IMR-90 (cell line): ENCODE results near the gene KANSL1L. TPM values are rescaled to one million over a fixed set of nuclear protein-coding genes. Genes with fewer than 3 reads are reported as not detected.

Experiments used
- ATAC-seq: fragments of 200-7000 bp; cut with Tn5 transposase; 2 replicates; pipeline ENCODE4 v1.9.1; 2020; ENCODE audit warnings: low read depth, mild to moderate bottlenecking, moderate library complexity
- BruUV-seq: library from RNA; stranded (reverse); fragments of 400-500 nt; replicated peaks from 2 replicates; lab custom pipeline; 2021; lab: Mats Ljungman, UMichigan
- CTCF ChIA-PET: fragments of 300-600 bp; formaldehyde crosslinking; extraction: SDS; loops from one replicate; lab custom pipeline; 2021; ENCODE audit warnings: antibody characterized with exemption; lab: Yijun Ruan, JAX
- POLR2A ChIA-PET: fragments of 300-600 bp; sonication (Branson Sonifier 250); formaldehyde crosslinking; loops from one replicate; lab custom pipeline; 2022; ENCODE audit warnings: antibody characterized with exemption; ENCODE audit not compliant: unreplicated experiment; lab: Charles Lee
- DNase-seq: peaks from one replicate; pipeline ENCODE4 v3.0.0; 2013
- H2AFZ ChIP-seq: replicated peaks from 2 replicates; pipeline ENCODE3; 2013; ENCODE audit warnings: low read length, mild to moderate bottlenecking; ENCODE audit not compliant: poor library complexity
- H2AK5ac ChIP-seq: 2 replicates; pipeline ENCODE4 v1.6.1; 2013; ENCODE audit warnings: low read depth, low read length, inconsistent platforms
- H2AK9ac ChIP-seq: replicated peaks from 2 replicates; pipeline ENCODE3; 2013; ENCODE audit warnings: mild to moderate bottlenecking, low read depth, low read length, moderate library complexity; ENCODE audit not compliant: poor library complexity
- H2BK120ac ChIP-seq: 2 replicates; pipeline ENCODE4 v1.6.1; 2013; ENCODE audit warnings: low read depth, low read length, inconsistent platforms
- H2BK15ac ChIP-seq: 3 replicates; pipeline ENCODE4 v1.6.1; 2013; ENCODE audit warnings: low read depth, low read length, inconsistent platforms
- H2BK20ac ChIP-seq: 2 replicates; pipeline ENCODE4 v1.6.1; 2013; ENCODE audit warnings: low read depth, mild to moderate bottlenecking, inconsistent platforms, low read length, moderate library complexity
- H2BK5ac ChIP-seq: 2 replicates; pipeline ENCODE4 v1.6.1; 2013; ENCODE audit warnings: mild to moderate bottlenecking, low read depth, low read length, inconsistent platforms; ENCODE audit not compliant: poor library complexity, severe bottlenecking
- H3K14ac ChIP-seq: replicated peaks from 2 replicates; pipeline ENCODE4 v1.6.1; 2013; ENCODE audit warnings: low read depth, low read length, inconsistent platforms
- H3K18ac ChIP-seq: 2 replicates; pipeline ENCODE4 v1.6.1; 2013; ENCODE audit warnings: low read depth, low read length, control low read depth
- H3K23ac ChIP-seq: 2 replicates; pipeline ENCODE4 v1.6.1; 2013; ENCODE audit warnings: low read depth, low read length, inconsistent platforms
- H3K27ac ChIP-seq: 2 replicates; pipeline ENCODE4 v1.5.1; 2013; ENCODE audit warnings: mild to moderate bottlenecking, control low read depth, low read length; ENCODE audit not compliant: insufficient read depth
- H3K27me3 ChIP-seq: 2 replicates; pipeline ENCODE4 v1.6.1; 2013; ENCODE audit warnings: low read length; ENCODE audit not compliant: control insufficient read depth, insufficient read depth
- H3K36me3 ChIP-seq: 2 replicates; pipeline ENCODE4 v1.6.1; 2013; ENCODE audit warnings: low read length, mixed read lengths; ENCODE audit not compliant: control insufficient read depth, insufficient read depth
- H3K4ac ChIP-seq: 2 replicates; pipeline ENCODE4 v1.6.1; 2013; ENCODE audit warnings: low read depth, low read length, inconsistent platforms
- H3K4me1 ChIP-seq: 2 replicates; pipeline ENCODE4 v1.6.1; 2013; ENCODE audit warnings: low read length, mixed read lengths; ENCODE audit not compliant: control insufficient read depth, insufficient read depth
- H3K4me2 ChIP-seq: 2 replicates; pipeline ENCODE4 v1.6.1; 2013; ENCODE audit warnings: low read depth, mild to moderate bottlenecking, control low read depth, low read length, moderate library complexity
- H3K4me3 ChIP-seq: 2 replicates; pipeline ENCODE4 v1.5.1; 2013; ENCODE audit warnings: low read depth, mild to moderate bottlenecking, control low read depth, low read length, moderate library complexity; ENCODE audit not compliant: insufficient read depth
- H3K56ac ChIP-seq: 2 replicates; pipeline ENCODE4 v1.6.1; 2013; ENCODE audit warnings: low read length, inconsistent platforms; ENCODE audit not compliant: insufficient read depth; ENCODE audit errors: extremely low read depth
- H3K79me1 ChIP-seq, 2 experiments: 2 replicates each; pipeline ENCODE4 v1.6.1; 2013; ENCODE audit warnings: low read length in 2 of 2, inconsistent platforms in 1 of 2, low read depth in 1 of 2
- H3K9ac ChIP-seq: 2 replicates; pipeline ENCODE4 v1.6.1; 2013; ENCODE audit warnings: low read depth, low read length, control low read depth
- H3K9me1 ChIP-seq: 2 replicates; pipeline ENCODE4 v1.6.1; 2013; ENCODE audit warnings: low read length, inconsistent platforms; ENCODE audit not compliant: insufficient read depth
- H3K9me3 ChIP-seq: 2 replicates; pipeline ENCODE4 v1.6.1; 2013; ENCODE audit warnings: low read length; ENCODE audit not compliant: control insufficient read depth, insufficient read depth
- H4K20me1 ChIP-seq: 2 replicates; pipeline ENCODE4 v1.6.1; 2013; ENCODE audit warnings: low read length, inconsistent platforms; ENCODE audit not compliant: insufficient read depth
- H4K5ac ChIP-seq: 2 replicates; pipeline ENCODE4 v1.6.1; 2013; ENCODE audit warnings: mild to moderate bottlenecking, low read depth, low read length, control low read depth
- H4K8ac ChIP-seq, 2 experiments: 2 replicates each; pipeline ENCODE4 v1.6.1; 2013; ENCODE audit warnings: low read depth in 2 of 2, low read length in 2 of 2, control low read depth in 1 of 2, inconsistent platforms in 1 of 2
- H4K91ac ChIP-seq: 2 replicates; pipeline ENCODE4 v1.6.1; 2013; ENCODE audit warnings: low read depth, low read length, inconsistent platforms; ENCODE audit not compliant: insufficient read depth
- CTCF ChIP-seq: conservative IDR thresholded peaks from 2 replicates; pipeline ENCODE4 v1.5.1; 2012; ENCODE audit warnings: mild to moderate bottlenecking, low read depth, low read length, improper control_type of control experiment
- MAFK ChIP-seq: IDR thresholded peaks from 2 replicates; pipeline ENCODE4 v1.6.1; 2012; ENCODE audit warnings: low read depth, low read length, improper control_type of control experiment
- MAZ ChIP-seq: IDR thresholded peaks from 2 replicates; pipeline ENCODE4 v1.6.1; 2012; ENCODE audit warnings: low read depth, mild to moderate bottlenecking, low read length, improper control_type of control experiment, moderate library complexity, borderline replicate concordance
- MXI1 ChIP-seq: IDR thresholded peaks from 2 replicates; pipeline ENCODE4 v1.6.1; 2012; ENCODE audit warnings: low read depth, mild to moderate bottlenecking, low read length, moderate library complexity, borderline replicate concordance
- NFE2L2 ChIP-seq: fragments of 150-350 bp; IDR thresholded peaks from 2 replicates; pipeline ENCODE4 v1.6.1; 2016; ENCODE audit warnings: low read depth, mild to moderate bottlenecking, low read length
- POLR2A ChIP-seq: IDR thresholded peaks from 2 replicates; pipeline ENCODE4 v1.6.1; 2012; ENCODE audit warnings: mild to moderate bottlenecking, low read depth, low read length
- RAD21 ChIP-seq: IDR thresholded peaks from 2 replicates; pipeline ENCODE4 v1.6.1; 2012; ENCODE audit warnings: low read length, improper control_type of control experiment
- RCOR1 ChIP-seq: IDR thresholded peaks from 2 replicates; pipeline ENCODE4 v1.6.1; 2012; ENCODE audit warnings: mild to moderate bottlenecking, low read length, improper control_type of control experiment; ENCODE audit not compliant: insufficient replicate concordance
- WGBS, 2 experiments: methylation state at CpG; one replicate each; pipeline versions ENCODE4 v1.1.5 to v1.1.7; 2013; ENCODE audit warnings: missing lambda C conversion rate in 2 of 2; ENCODE audit not compliant: insufficient read length in 1 of 2; ENCODE audit errors: extremely low coverage in 2 of 2; 5-methylcytosine and 5-hydroxymethylcytosine counted together
- dilution Hi-C: fragments of 300-500 bp; cut with HindIII; formaldehyde crosslinking; loops from one replicate; pipeline ENCODE4 v1.14.3; 2018; ENCODE audit warnings: low sequenced_read_pairs; ENCODE audit not compliant: unreplicated experiment
- in situ Hi-C: fragments of 300-500 bp; cut with MboI; formaldehyde crosslinking; loops from 3 replicates; pipeline ENCODE4 v1.14.3; 2019; ENCODE audit warnings: low sequenced_read_pairs, inconsistent platforms, mixed read lengths
- intact Hi-C: fragments of 100-400 bp; cut with micrococcal nuclease; formaldehyde crosslinking; loops from 2 replicates; pipeline ENCODE4 v1.10.0; 2022
- polyA plus RNA-seq, 3 experiments: library from polyadenylated mRNA; depleted of rRNA; stranded (reverse); fragments of >200 nt; gene quantifications; 2 replicates each; pipeline ENCODE4 v1.2.3, GENCODE V29; 2012; ENCODE audit warnings: low replicate concordance in 1 of 3
- total RNA-seq: library from RNA; depleted of rRNA; stranded (reverse); fragments of >200 nt; gene quantifications from 2 replicates; pipeline ENCODE4 v1.2.3, GENCODE V29; 2012

KANSL1L gene
- total and polyA plus RNA-seq, 2 of the 4 experiments (the other 2 are of a cell fraction) = 3.1 to 7.2 TPM

- BruUV-seq = no TSS peak
- H3K36me3 ChIP-seq = 0 out of 2 replicates have a peak, but pooled peaks cover 2% of the 10 kb centered on the region
- no peak overlapping the region for H2BK15ac ChIP-seq
- no peak overlapping the region for H3K27ac ChIP-seq
- H3K9me3 ChIP-seq = no peaks in the 10 kb centered on the region
- ChIA-PET POLR2A (no interaction called here), CTCF (no interaction called here)
- no peak overlapping the region for H3K18ac ChIP-seq
- intact Hi-C loops (no loop called here), dilution Hi-C loops (no loop called here), in situ Hi-C loops (no loop called here)
- H2BK5ac ChIP-seq = no peak overlapping the region
- H2AK5ac ChIP-seq = no peak overlapping the region
- no peak overlapping the region for H3K4me3 ChIP-seq
- H2BK120ac ChIP-seq = no peak overlapping the region
- no peak for DNase-seq
- TF ChIP-seq MXI1 = no peak
- no peak for TF ChIP-seq CTCF
- no peak for TF ChIP-seq RAD21
- no peak for TF ChIP-seq POLR2A
- no peak for TF ChIP-seq RCOR1
- TF ChIP-seq MAZ = no peak
- TF ChIP-seq NFE2L2 = no peak
- no peak for TF ChIP-seq MAFK
- no peak overlapping the region for H3K23ac ChIP-seq
- H3K4me2 ChIP-seq = no peak overlapping the region
- no CpG with 5 or more reads among the region's 2 CpGs for WGBS, 2 experiments
- no peak overlapping the region for H3K9ac ChIP-seq
- no peak overlapping the region for H4K91ac ChIP-seq
- no peaks in the 10 kb centered on the region for H3K4me1 ChIP-seq
- H3K27me3 ChIP-seq = no peaks in the 10 kb centered on the region
- H4K8ac ChIP-seq = no peak overlapping the region
- no peak for ATAC-seq
- no peak overlapping the region for H4K5ac ChIP-seq
- no peak overlapping the region for H3K14ac ChIP-seq
- no peak overlapping the region for H3K4ac ChIP-seq
- no peaks in the 10 kb centered on the region for H3K79me1 ChIP-seq
- H2BK20ac ChIP-seq = no peak overlapping the region
- no peak overlapping the region for H3K56ac ChIP-seq
- no peak overlapping the region for H2AFZ ChIP-seq
- no peak overlapping the region for H2AK9ac ChIP-seq
- H4K20me1 ChIP-seq = no peaks in the 10 kb centered on the region
- H3K9me1 ChIP-seq = no peaks in the 10 kb centered on the region
These were observed 137.0 kb downstream of the KANSL1L start for GRCh38 chr2:210034087-210034683.
